SIG-M5 (cell line): ENCODE results near the gene SPTBN1.

Experiments
- DNase-seq: peaks from one replicate; lab custom pipeline; 2025; lab: John Stamatoyannopoulos, UW

SPTBN1 gene

GRCh38 chr2:54634564-54635511 is 178.7 kb downstream of the SPTBN1 start:
- no peak for DNase-seq

DNA sequence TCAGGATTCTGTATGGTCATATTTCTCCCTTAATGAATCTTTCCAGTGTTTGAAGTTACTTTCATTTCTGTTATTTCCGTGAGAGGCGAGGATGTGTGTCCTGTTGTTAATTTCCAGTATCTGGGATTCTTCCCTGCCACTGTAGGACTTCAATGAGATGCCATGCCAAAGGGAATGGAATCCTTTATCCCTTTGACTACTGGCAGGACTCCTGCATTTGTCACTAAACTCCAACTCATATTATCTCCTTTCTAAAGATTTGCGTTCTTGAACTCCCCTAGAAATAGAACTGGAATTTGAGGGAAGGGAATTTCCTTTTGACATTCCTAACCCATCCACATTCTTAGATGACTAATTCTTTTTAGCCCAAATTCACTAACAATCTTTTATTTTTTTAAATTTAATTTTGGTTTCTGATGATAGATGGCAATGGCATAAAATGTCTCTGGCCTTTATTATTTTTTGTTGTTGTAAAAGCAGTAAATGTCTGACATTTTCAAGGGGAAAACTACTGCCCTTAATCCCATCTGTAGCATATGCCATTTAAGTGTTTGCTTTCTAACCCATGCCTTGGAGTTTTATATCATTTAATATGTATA is 179.5 kb downstream of the SPTBN1 start:
- no peak for DNase-seq

- DNase-seq, result no peak
These were observed 180.4 kb downstream of the SPTBN1 start for GRCh38 chr2:54636415-54637139.

GRCh38 chr2:54638103-54638502 is 182.0 kb downstream of the SPTBN1 start:
- DNase-seq, result no peak

GRCh38 chr2:54638774-54639187 is 182.7 kb downstream of the SPTBN1 start:
- no peak for DNase-seq

DNA sequence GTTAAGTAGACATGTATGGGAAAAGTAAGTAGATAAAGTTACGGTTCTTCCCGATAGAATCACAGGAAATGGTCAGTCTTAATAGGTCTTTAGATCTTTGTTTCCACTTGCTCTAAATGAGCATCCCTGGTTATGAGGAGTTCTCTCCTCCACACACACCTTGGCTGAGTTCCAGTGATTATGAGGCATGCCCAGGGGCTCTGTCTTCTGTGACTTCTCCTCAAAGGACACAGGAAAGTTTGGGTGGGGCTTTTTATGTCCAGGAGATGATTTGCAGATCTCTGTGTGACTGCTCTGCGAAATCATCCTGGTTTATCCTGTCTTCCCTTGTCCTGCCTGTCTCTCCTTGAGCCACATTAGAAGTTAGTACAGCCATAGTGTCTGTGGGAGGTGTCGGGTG is 183.5 kb downstream of the SPTBN1 start:
- DNase-seq, result no peak

DNA sequence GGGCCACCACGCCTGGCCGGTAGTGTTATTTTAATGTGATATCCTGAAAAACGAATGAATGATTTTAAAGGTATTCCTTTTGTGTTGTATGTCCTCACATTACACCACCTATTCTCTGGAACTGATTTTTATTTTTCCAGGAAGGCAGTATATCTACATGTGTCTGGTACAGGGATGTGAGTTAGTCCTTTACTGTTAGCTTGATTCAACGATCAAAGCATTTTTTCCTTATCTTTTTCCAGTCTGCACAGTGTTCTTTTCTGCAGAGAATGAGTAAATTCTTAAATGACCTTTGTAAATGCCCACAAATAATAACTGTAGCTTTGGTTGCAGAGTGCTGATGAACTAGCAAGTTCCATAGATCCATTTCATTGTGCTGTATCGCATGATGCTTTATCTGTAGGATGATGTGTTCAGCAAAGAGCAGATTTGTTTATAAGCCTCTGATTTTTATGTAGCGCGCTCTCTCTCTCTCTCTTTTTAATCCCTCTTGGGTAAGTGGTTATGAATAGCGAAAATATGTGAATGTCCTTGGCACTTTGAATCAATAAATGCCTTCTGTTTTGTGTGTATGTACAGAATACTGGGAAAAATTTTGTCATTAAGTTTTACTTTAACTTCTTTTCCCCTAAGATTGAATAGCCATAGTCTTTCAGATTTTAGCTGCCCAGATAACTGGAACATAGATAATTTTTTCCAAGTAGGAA is 184.9 kb downstream of the SPTBN1 start:
- DNase-seq, result no peak

- DNase-seq, result no peak
These were observed 185.9 kb downstream of the SPTBN1 start for GRCh38 chr2:54641988-54642387.

DNA sequence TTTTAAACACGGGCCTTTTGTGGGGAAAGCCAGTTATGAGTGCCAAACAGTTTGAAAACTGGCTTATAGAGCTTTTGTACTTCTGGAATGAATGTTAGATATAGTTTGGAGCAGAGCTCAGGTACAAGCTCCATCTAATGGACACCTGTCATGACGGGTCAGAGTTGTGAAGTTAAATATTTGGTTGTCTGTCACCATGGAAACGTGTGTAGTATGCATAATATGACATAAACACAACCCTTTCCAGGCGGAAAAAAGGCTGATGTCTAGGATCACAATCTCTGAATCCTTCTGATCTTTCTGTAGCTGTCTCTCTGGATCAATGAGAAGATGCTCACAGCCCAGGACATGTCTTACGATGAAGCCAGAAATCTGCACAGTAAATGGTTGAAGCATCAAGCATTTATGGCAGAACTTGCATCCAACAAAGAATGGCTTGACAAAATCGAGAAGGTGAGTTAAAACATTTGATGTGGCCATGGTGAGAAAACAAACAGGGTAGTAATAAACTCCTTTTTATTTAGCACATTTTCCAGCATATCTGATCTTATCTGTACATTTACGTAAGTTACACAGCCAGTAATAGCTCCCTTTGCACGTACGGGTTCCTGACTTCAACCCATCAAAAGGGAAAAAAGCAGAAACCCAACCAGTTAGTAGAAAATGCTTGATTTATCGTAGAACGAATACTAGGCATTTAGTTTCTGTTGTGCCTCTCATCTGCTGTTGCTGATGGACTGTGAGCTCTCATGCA is 186.7 kb downstream of the SPTBN1 start:
- DNase-seq, result no peak

GRCh38 chr2:54644236-54644635 is 188.1 kb downstream of the SPTBN1 start:
- no peak for DNase-seq

DNA sequence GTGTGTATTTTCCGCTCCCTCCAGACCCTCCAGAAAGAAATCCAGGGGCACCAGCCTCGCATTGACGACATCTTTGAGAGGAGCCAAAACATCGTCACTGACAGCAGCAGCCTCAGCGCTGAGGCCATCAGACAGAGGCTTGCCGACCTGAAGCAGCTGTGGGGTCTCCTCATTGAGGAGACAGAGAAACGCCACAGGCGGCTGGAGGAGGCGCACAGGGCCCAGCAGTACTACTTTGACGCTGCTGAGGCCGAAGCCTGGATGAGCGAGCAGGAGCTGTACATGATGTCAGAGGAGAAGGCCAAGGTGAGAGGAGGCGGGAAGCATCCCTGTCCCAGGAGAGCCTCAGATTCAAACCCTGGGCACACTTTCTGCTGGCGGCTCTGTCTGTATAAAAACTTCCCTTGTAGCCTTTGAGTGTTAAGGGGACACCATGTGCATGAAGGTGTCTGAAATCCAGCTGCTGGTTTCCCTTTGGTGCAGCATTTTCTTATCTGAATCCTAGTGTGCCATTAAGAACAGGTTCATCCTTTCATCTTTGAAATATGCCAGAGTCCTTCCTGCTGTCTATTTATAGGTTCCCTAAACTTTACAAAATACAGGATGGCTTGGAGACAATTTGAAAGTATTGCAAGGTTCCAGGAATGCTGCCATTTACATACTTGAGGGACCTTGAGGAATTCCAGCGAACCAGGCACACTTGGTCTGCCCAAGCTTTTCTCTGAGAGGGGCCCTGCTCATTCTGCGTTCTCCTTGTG is 190.2 kb downstream of the SPTBN1 start:
- no peak for DNase-seq

DNA sequence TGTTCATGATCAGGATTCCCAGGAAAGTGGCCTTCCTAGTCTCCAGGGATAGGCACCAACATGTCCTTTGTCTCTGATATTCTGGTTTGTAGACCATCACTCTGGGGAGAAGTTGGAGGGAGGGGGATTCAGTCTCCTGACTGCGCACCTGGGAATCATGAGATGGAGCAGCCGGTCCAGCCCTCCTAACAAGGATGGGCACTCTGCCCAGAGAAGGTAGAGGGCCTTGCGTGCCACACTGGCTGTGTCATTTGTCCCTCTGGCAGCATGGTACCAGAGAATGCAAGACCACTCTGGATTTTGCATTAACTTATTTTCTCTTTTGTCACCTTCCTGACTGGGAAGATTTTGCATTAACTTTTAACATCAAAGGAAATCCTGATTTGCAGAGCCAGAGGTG is 192.1 kb downstream of the SPTBN1 start:
- DNase-seq, result no peak

DNA sequence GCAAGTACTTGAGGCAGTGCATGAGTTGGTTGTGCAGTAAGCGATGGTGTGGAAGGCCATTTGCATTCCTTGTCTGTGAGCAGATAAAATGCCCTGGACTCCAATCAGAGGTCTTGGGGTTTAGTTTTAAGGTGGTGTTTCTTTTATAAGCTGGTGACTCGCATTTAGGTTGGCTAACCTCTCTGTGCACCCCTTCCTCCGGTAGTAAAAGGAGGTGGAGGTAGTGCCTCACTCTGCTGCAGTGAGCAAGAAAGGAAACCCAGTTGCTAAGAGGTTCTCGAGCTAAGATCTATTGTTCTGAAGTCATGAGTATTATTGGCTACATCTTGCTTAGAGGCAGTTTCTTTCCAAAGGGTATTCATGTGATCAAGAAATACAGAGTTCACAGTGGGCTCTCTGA is 193.1 kb downstream of the SPTBN1 start:
- no peak for DNase-seq

DNA sequence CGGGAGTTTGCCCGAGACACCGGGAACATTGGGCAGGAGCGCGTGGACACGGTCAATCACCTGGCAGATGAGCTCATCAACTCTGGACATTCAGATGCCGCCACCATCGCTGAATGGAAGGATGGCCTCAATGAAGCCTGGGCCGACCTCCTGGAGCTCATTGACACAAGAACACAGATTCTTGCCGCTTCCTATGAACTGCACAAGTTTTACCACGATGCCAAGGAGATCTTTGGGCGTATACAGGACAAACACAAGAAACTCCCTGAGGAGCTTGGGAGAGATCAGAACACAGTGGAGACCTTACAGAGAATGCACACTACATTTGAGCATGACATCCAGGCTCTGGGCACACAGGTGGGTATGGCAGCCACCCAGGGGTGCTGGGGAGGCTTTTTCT is 193.5 kb downstream of the SPTBN1 start:
- DNase-seq, result no peak

DNA sequence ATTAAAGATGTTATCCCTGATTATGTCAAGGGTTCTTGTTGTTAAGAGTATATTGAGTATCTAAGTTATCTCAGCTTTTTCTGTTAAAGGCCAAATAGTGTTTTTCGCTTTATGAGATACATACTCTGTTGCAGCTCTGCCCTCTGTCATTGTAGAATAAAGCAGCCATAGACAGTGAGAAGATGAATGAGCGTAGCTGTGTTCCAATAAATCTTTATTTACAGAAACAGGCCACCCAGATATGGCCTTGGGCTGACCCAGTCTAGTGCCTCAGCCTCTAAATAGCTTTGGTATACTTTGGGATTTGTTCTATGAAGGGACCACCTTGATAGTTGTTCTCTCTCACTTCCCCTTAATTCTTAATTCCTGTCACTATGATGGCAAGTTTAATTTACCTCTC is 194.5 kb downstream of the SPTBN1 start:
- DNase-seq, result no peak

- no peak for DNase-seq
These were observed 195.2 kb downstream of the SPTBN1 start for GRCh38 chr2:54651291-54651690.

- no peak for DNase-seq
These were observed 196.4 kb downstream of the SPTBN1 start for GRCh38 chr2:54652540-54652939.

DNA sequence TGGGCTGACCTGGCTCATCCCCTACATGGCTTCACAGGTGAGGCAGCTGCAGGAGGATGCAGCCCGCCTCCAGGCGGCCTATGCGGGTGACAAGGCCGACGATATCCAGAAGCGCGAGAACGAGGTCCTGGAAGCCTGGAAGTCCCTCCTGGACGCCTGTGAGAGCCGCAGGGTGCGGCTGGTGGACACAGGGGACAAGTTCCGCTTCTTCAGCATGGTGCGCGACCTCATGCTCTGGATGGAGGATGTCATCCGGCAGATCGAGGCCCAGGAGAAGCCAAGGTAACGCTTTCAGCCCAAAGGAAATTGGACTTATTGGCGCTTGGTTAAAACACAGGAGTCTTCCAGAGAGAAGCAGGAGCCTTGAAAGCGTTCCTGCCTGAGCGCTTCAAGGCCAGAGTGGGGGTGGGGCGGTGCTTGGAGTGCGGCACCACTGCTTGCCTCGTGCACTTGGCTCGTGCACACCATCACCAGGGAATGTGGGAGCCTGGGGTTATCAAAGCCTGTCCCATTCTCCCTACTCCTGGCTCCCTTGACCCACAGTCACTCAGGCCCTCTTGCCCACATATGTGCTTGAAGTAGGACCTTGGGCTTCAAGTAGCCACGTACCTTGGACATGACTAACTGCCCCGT is 197.6 kb downstream of the SPTBN1 start:
- DNase-seq, result no peak

DNA sequence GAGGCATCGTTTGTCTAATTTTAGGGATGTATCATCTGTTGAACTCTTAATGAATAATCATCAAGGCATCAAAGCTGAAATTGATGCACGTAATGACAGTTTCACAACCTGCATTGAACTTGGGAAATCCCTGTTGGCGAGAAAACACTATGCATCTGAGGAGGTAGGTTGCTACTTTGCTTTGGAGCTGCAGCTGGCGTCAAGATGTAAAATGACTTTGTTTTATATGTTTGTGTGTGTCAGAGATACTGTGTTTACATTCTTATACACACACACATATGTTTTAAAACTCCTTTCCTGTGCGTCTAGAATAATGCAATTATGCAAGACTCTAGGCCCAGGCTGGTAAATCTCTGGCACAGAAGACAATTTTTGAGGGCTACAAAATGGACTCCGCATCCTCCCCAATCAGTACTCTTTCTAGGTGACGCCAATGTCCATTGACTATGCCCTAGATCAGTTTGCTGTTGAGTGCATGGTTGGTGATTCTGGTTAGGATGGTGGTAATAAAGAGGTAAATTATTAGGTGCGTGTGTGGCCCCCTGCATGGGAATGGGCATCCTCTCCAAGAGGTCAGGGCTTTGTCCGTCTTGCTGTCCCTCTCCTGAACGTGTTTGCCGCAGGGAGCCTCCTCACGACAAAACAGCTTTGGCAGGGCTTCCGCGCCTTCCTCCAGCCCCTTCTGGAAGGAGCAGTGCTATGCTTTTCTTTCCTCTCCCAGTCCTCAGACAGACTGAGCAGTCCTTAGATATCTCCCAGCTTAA is 199.1 kb downstream of the SPTBN1 start:
- no peak for DNase-seq
